Stimulated activated CD8-positive, alpha-beta memory T cell treated with anti-CD3 and anti-CD28 coated beads, Interleukin-4, amount 100 ng/mL, for 4 hours (primary cell): ENCODE measurements around the gene CTSC.

Experiments used
- DNase-seq, 2 donors: peaks; one replicate each; pipeline ENCODE4 v3.0.0-alpha.2; 2020; ENCODE audit warnings: low read depth in 2 of 2, low spot score in 1 of 2

CTSC gene

GRCh38 chr11:88337181-88337986 lies at the start of gene CTSC:
CTSC (minus strand) TSS chr11:88337736; CDS start chr11:88337672, 64 bp downstream.
- peak; percentile 73 to 87 for DNase-seq

GRCh38 chr11:88384669-88385005 lies 47.1 kb upstream of the CTSC start:
- no peak for DNase-seq

- no peak for DNase-seq
These were observed 46.6 kb upstream of the CTSC start for GRCh38 chr11:88384004-88384668.

GRCh38 chr11:88383447-88383846 lies 45.9 kb upstream of the CTSC start:
- DNase-seq: no peak

- DNase-seq: no peak
These were observed 41.6 kb upstream of the CTSC start for GRCh38 chr11:88379130-88379529.

- DNase-seq: no peak
These were observed 41.0 kb upstream of the CTSC start for GRCh38 chr11:88378422-88379066.

GRCh38 chr11:88377646-88378045 lies 40.1 kb upstream of the CTSC start:
- no peak for DNase-seq

GRCh38 chr11:88377144-88377543 lies 39.6 kb upstream of the CTSC start:
- DNase-seq: no peak

GRCh38 chr11:88375927-88376470 lies 38.5 kb upstream of the CTSC start:
- DNase-seq: no peak

- no peak for DNase-seq
These were observed 33.2 kb upstream of the CTSC start for GRCh38 chr11:88370782-88371181.

- DNase-seq: no peak
These were observed 29.8 kb upstream of the CTSC start for GRCh38 chr11:88367310-88367709.

- no peak for DNase-seq
These were observed 26.1 kb upstream of the CTSC start for GRCh38 chr11:88363648-88364065.

- no peak for DNase-seq
These were observed 25.5 kb upstream of the CTSC start for GRCh38 chr11:88363004-88363403.

- DNase-seq: no peak
These were observed 22.6 kb upstream of the CTSC start for GRCh38 chr11:88360141-88360540.

- DNase-seq: no peak
These were observed 22.0 kb upstream of the CTSC start for GRCh38 chr11:88359541-88359940.

GRCh38 chr11:88359114-88359513 lies 21.6 kb upstream of the CTSC start:
- DNase-seq: no peak

- no peak for DNase-seq
These were observed 20.5 kb upstream of the CTSC start for GRCh38 chr11:88358040-88358431.

GRCh38 chr11:88357323-88358039 lies 19.9 kb upstream of the CTSC start:
- DNase-seq: no peak

GRCh38 chr11:88355887-88356286 lies 18.4 kb upstream of the CTSC start:
- DNase-seq: no peak

- DNase-seq: no peak
These were observed 17.4 kb upstream of the CTSC start for GRCh38 chr11:88354912-88355311.

GRCh38 chr11:88353835-88354496 lies 16.4 kb upstream of the CTSC start:
- no peak for DNase-seq
